Adrenal gland (tissue), 12 donors: Measurements from ENCODE around the gene EIF1AX. TPM values are rescaled to one million over a fixed set of nuclear protein-coding genes. Genes with fewer than 3 reads are reported as not detected.
"Not testable (repeated sequence)": the region's sequence is repeated elsewhere in the genome, so short reads cannot be mapped to it uniquely, and the experiment has no call there.

ENCODE experiments used
- DNase-seq, 7 donors: peaks; one replicate each; pipeline ENCODE4 v3.0.0-alpha.2; 2019 to 2020
- H3K27ac ChIP-seq, 5 donors: fragments of 200-600 bp; sonication (generic) in 4 of 5; 1 replicate in 3 of 5; 2 replicates in 2 of 5; pipeline versions ENCODE4 v1.5.1 to v1.8.0; 2016 to 2020; ENCODE audit warnings: mild to moderate bottlenecking in 1 of 5
- H3K27me3 ChIP-seq: fragments of 200-600 bp; 2 replicates; pipeline ENCODE4 v1.8.0; 2021
- H3K36me3 ChIP-seq, 2 donors: fragments of 200-600 bp; replicated peaks in 1 of 2; 1 replicate in 1 of 2; 2 replicates in 1 of 2; pipeline versions ENCODE4 v1.5.1 to v1.8.0; 2018 to 2022
- H3K4me1 ChIP-seq, 2 donors: fragments of 200-600 bp; replicated peaks in 1 of 2; 1 replicate in 1 of 2; 2 replicates in 1 of 2; pipeline versions ENCODE4 v1.5.1 to v1.8.0; 2018 to 2021
- H3K4me3 ChIP-seq, 4 donors: fragments of 200-600 bp; sonication (generic) in 3 of 4; one replicate each; pipeline ENCODE4 v1.5.1; 2016 to 2018
- H3K9me3 ChIP-seq, 3 donors: fragments of 200-600 bp; sonication (generic) in 1 of 3; replicated peaks in 1 of 3; 1 replicate in 2 of 3; 2 replicates in 1 of 3; pipeline versions ENCODE4 v1.5.1 to v1.8.0; 2016 to 2021
- POLR2A ChIP-seq, 2 donors: fragments of 450-650 bp; IDR thresholded peaks; one replicate each; pipeline ENCODE4 v1.6.1; 2017; ENCODE audit warnings: antibody characterized with exemption in 2 of 2, mild to moderate bottlenecking in 2 of 2, moderate library complexity in 1 of 2
- WGBS, 4 donors: extraction: QIAGEN DNeasy Blood & Tissue Kit in 2 of 4; methylation state at CpG; one replicate each; pipeline versions ENCODE4 v1.1.5 to v1.1.7; 2013 to 2017; 5-methylcytosine and 5-hydroxymethylcytosine counted together
- intact Hi-C, 2 donors: fragments of 100-400 bp; cut with DNase I; formaldehyde crosslinking; loops; one replicate each; pipeline versions ENCODE4 v1.14.1 to v1.15.0; 2022 to 2023
- polyA plus RNA-seq, 3 donors: library from polyadenylated mRNA; stranded (reverse); fragments of 200-250 nt in 2 of 3; fragments of 350-450 nt in 1 of 3; fragmentation: Illumina TruSeq in 1 of 3; extraction: RNeasy Lipid Tissue Mini Kit (QIAGEN cat#74804) in 1 of 3; gene quantifications; one replicate each; pipeline ENCODE4 v1.2.3, GENCODE V29; 2013 to 2014
- total RNA-seq, 9 donors: library from RNA; depleted of rRNA in 4 of 9; stranded (reverse); fragments of >200 nt in 4 of 9; fragments of 120-200 nt in 1 of 9; fragmentation: NEBNext Ultra II Directional in 1 of 9; extraction: Animal tissue kit (Norgen Biotek cat#: 25700) in 1 of 9; gene quantifications; one replicate each; pipeline versions ENCODE4 v1.1.0 to v1.2.4, GENCODE V29; 2013 to 2023
- TF ChIP-seq, protein P1 (sequence below), 6 experiments: fragments of 450-650 bp in 4 of 6; fragments of 200-600 bp in 2 of 6; sonication (generic) in 1 of 6; IDR thresholded peaks; 1 replicate in 5 of 6; 2 replicates in 1 of 6; pipeline versions ENCODE4 v1.5.1 to v1.8.0; 2016 to 2021; ENCODE audit warnings: antibody characterized with exemption in 6 of 6, mild to moderate bottlenecking in 2 of 6, moderate library complexity in 1 of 6
- donor health status: healthy with polysubstance abuse.
- donor health status: Bipolar disorder and iron deficiency.
- donor health status: DM: yes; HTN: yes; CAD: no.
- donor health status: DM: no; HTN: no; CAD: no.
- donor health status: DM: no; HTN: no; CAD: no.
- donor health status: DM: yes; HTN: yes; CAD: no.

EIF1AX gene
- total and polyA plus RNA-seq, 12 donors, result 17.6 to 103 (median 34.7) TPM

DNA sequence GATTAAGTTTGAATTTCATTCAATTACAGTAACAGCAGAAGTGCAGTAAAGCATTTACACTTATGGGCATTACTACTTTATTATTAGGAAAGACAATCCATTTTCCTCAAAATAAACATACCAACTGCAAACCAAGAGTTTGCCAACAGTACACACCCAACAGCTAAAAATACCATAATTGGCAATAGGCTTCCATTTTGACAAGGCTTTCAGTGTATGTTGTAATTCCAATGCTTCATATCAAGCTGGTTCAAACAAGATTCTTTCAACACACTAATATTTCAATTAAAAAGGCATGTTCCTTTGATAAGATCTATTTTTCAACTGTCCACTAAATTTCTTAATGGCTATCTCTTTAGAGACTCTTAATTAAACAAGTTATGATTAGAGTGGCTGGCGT lies 12.1 kb downstream of the EIF1AX start:
- Histone ChIP-seq H3K27me3 (no peaks in the 10 kb centered on the region), H3K4me3 (no peak overlapping the region), H3K36me3 (peaks cover 0 to 56% of the 10 kb centered on the region in 2 donors), H3K4me1 (no peaks in the 10 kb centered on the region), H3K9me3 (no peaks in the 10 kb centered on the region), H3K27ac (no peak overlapping the region)
- TF ChIP-seq, protein P1, sequence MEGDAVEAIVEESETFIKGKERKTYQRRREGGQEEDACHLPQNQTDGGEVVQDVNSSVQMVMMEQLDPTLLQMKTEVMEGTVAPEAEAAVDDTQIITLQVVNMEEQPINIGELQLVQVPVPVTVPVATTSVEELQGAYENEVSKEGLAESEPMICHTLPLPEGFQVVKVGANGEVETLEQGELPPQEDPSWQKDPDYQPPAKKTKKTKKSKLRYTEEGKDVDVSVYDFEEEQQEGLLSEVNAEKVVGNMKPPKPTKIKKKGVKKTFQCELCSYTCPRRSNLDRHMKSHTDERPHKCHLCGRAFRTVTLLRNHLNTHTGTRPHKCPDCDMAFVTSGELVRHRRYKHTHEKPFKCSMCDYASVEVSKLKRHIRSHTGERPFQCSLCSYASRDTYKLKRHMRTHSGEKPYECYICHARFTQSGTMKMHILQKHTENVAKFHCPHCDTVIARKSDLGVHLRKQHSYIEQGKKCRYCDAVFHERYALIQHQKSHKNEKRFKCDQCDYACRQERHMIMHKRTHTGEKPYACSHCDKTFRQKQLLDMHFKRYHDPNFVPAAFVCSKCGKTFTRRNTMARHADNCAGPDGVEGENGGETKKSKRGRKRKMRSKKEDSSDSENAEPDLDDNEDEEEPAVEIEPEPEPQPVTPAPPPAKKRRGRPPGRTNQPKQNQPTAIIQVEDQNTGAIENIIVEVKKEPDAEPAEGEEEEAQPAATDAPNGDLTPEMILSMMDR (IDR thresholded peaks at IDR 0.05), result no peak
- no peak for TF ChIP-seq POLR2A (IDR thresholded peaks at IDR 0.05)
- WGBS, 4 donors, result 83 to 96% (median 91%) methylated on average over 1 of the region's 1 CpG
- intact Hi-C loops, result no loop called here
- DNase-seq, result no peak

DNA sequence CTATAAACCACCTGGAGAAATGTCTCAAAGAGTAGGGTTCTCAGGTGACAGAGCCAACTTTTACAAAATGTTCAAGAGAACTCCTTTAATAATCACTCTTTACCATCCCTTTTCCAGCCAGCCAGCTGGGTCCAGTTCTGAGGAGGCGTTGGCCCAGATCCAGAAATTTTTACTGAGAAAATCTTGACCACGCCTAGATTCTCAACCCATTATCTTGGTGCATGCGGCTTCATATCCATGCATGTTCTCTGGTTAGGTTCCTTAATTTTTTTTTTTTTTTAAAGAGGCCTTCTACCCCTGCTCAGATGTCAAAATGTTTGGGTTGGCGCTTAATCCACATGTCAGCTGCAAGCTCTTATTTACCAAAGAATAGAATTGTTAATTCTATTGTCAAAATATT lies 13.0 kb downstream of the EIF1AX start:
- Histone ChIP-seq H3K27me3 (no peaks in the 10 kb centered on the region), H3K27ac (no peak overlapping the region), H3K4me1 (no peaks in the 10 kb centered on the region), H3K4me3 (no peak overlapping the region), H3K36me3 (peaks cover 0 to 54% of the 10 kb centered on the region in 2 donors), H3K9me3 (no peaks in the 10 kb centered on the region)
- no peak for DNase-seq
- WGBS, 4 donors, result 57 to 83% (median 77%) methylated on average over 4 of the region's 4 CpGs
- TF ChIP-seq, protein P1 (IDR thresholded peaks at IDR 0.05), result no peak
- TF ChIP-seq POLR2A (IDR thresholded peaks at IDR 0.05), result no peak
- intact Hi-C loops, result no loop called here

DNA sequence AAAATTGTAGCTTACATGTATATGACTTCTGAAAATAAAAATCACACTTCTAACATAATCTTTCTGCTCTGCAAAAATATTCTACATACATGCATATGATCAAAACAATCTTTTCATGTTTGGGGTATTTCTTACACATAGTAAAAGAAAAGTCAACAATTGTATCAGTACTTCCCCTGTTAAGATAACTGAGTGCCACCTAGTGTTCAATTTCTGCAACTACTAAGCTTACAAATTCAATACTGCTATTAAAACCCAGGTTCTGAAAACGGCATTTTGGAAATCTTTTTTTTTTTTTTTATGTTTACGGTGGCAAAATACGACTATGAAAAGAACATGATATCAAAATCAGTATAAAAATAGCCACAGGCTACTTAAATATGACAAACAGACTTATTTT lies 14.2 kb downstream of the EIF1AX start:
- H3K4me3 ChIP-seq, intact Hi-C loops, DNase-seq, H3K9me3 ChIP-seq, H3K27ac ChIP-seq, H3K27me3 ChIP-seq, H3K4me1 ChIP-seq: not testable (repeated sequence)
- peaks cover 0 to 46% of the 10 kb centered on the region in 2 donors for H3K36me3 ChIP-seq
- TF ChIP-seq, protein P1 (IDR thresholded peaks at IDR 0.05), result peak in 2 of 6 experiments; percentile 26 to 49
- 0 to 4% (median 2%) methylated on average over 3 of the region's 3 CpGs for WGBS, 4 donors

DNA sequence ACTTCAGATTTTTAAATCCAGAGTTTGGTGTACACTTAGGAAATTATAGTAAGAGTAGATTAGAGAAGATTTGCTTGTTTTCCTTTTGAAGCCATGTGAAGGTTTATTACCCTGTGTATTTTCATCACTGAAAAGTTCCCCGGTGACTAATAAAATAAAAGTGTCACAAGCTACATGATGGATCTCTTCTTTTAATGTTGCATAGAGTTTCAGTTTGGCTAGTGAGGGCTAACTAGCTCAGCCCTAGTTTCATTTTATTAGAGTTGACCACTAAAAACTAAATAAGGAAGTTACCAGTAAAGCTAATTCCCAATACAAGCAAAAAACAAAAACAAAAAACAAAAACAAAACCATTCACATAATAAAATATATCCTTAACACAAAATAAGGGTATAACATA lies 14.8 kb downstream of the EIF1AX start:
- H3K27ac ChIP-seq, H3K4me3 ChIP-seq, H3K4me1 ChIP-seq, DNase-seq, intact Hi-C loops, H3K27me3 ChIP-seq, H3K9me3 ChIP-seq: not testable (repeated sequence)
- 17 to 53% (median 34%) methylated on average over 1 of the region's 1 CpG for WGBS, 4 donors
- H3K36me3 ChIP-seq, result peaks cover 0 to 44% of the 10 kb centered on the region in 2 donors

DNA sequence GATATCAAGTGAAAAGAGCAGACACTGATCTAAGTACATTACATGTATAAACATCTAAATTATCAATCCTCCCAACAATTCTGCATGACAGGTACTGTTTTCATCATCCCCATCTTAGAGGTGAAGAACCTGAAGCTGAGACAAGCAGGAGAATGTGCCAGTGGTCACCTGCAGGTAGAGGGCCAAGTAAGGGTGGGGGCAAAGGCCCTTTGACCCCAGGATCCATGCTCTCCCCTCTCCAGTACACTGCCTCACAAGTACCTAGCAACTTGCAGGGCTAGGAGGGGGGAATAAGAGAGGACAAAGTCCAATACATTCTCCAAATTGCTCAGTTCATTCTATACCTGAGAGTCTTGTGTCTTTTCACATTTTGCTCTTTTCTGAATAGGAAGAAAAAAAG lies 16.7 kb downstream of the EIF1AX start:
- H3K36me3 ChIP-seq, result peaks cover 0 to 28% of the 10 kb centered on the region in 2 donors
- intact Hi-C loops, result no loop called here

More for the DNA sequence above, 16.7 kb downstream of the EIF1AX start:
- no peak overlapping the region for H3K4me3 ChIP-seq
- H3K27ac ChIP-seq, result no peak overlapping the region
- no peaks in the 10 kb centered on the region for H3K9me3 ChIP-seq
- H3K4me1 ChIP-seq, result no peaks in the 10 kb centered on the region
- DNase-seq, result no peak
- TF ChIP-seq, protein P1 (IDR thresholded peaks at IDR 0.05), result no peak
- no peak for TF ChIP-seq POLR2A (IDR thresholded peaks at IDR 0.05)
- H3K27me3 ChIP-seq, result no peaks in the 10 kb centered on the region
